ENCODE data around the gene IFI27.

- no peak for TF ChIP-seq EZH2 (IDR thresholded peaks at IDR 0.05; ENCODE audit: borderline replicate concordance)
- no peak for TF ChIP-seq CTCF (IDR thresholded peaks at IDR 0.05; ENCODE audit: poor library complexity)
These were observed 14.2 kb downstream of the IFI27 start for GRCh38 chr14:94124582-94125377.

Measured in hepatocyte (in vitro differentiated cells).